Tongue (tissue), 2 donors: Measurements from ENCODE around the gene BCAS1. TPM values are rescaled to one million over a fixed set of nuclear protein-coding genes. Genes with fewer than 3 reads are reported as not detected.
"Not testable (repeated sequence)": the region's sequence is repeated elsewhere in the genome, so short reads cannot be mapped to it uniquely, and the experiment has no call there.

Experiments used
- DNase-seq: peaks from one replicate; pipeline ENCODE4 v3.0.0-alpha.2; 2015
- total RNA-seq: library from RNA; depleted of rRNA; stranded (reverse); fragments of >200 nt; gene quantifications from one replicate; pipeline ENCODE4 v1.2.3, GENCODE V29; 2014

BCAS1 gene
- total RNA-seq, 1 donor from 2014 or later: 2.4 TPM

DNA sequence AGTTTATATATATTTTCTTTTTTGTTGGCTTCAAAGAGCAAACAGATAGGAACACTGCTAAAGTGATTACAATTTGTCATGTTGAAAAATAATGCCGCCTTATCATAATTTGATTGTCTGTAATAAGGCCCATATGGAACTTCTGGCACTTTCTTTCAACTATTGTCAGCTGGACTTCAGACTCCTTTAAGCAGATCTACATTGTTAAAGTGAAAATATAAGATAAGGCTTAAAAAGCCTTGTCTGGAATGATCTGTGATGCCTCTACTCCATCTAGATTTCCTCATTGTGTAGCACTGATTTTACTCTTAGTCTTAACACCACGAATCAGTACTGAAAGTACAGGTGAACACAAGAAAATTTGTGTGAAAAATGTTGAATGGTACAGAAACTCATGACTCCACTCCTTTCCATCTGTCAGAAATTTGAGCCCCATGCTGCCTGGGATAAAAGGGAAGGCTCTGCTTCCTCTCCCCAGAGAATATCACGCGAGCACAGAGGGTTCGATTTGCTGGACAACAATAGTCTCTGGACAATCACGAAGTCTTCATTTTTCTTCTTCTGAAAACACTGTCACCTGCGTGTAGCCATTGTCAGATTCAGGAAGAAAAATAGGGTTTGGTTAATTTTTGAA, 56.0 kb downstream of the BCAS1 start:
- no peak for DNase-seq

DNA sequence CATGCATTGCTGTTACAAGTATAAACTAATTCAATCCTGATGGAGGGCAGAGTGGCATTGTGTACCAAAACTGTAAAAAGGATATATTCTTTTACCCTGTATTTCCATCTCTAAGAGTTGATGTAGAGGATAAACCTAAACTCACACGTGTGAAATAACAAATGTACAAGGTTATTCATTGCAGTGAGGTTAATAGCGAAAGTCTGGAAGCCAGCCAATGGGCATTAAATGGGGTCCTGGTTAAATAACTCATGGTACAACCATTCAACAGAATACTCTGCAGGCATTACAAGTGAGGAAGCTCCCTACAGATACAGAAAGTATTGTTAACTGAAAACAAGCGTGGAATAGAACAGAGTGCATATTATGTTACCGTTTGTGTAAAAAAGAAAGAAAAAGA, 56.9 kb downstream of the BCAS1 start:
- no peak for DNase-seq

DNA sequence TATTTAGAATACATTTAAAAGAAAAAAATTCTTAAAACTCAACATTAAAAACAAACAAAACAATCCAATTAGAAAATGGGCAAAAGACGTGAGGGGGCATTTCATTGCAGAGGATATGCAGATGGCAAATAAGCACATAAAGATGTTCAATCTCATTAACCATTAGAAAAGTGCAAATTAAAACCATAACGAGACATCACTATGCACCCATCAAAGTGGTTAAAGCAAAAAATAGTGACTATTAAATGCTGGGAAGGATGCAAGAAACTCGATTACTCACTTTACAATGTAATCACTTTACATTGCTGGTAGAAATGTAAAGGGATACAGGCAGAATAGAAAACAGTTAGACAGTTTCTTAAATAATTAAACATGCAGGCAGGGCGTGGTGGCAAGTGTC, 59.0 kb downstream of the BCAS1 start:
- no peak for DNase-seq

DNA sequence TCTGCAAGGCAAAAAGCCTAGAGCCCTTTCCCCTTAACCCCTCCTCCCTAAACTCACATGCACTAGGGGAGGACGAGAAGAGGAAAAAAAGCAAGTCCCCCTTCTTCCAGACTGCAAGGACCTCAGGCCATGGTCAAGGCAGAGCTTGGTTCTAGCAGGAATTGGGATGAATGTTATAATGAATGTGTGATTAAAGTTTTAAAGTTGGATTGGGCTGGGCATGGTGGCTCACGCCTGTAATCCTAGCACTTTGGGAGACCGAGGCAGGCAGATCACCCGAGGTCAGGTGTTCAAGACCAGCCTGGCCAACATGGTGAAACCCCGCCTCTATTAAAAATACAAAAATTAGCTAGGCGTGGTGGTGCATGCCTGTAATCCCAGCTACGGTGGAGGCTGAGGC, 64.2 kb downstream of the BCAS1 start:
- not testable (repeated sequence) for DNase-seq

DNA sequence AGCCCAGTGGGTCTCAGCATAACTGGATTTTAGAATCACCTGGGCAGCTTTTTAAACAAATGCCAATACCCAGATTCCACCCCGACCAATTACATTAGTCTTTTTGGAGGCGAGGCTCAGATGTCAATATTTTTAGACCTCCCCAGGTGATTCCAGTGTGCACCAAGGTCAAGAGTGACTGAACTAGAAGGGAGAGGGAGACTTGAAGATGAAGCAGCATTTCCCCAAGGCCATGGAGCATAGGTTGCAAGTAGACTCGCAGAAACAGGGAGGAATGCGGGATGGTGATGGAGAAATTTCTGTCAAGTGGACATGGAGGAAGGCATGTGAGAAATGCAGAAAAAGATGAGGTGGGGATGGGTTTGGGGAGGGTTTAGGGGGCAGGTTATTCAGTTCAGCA, 64.9 kb downstream of the BCAS1 start:
- DNase-seq: no peak

DNA sequence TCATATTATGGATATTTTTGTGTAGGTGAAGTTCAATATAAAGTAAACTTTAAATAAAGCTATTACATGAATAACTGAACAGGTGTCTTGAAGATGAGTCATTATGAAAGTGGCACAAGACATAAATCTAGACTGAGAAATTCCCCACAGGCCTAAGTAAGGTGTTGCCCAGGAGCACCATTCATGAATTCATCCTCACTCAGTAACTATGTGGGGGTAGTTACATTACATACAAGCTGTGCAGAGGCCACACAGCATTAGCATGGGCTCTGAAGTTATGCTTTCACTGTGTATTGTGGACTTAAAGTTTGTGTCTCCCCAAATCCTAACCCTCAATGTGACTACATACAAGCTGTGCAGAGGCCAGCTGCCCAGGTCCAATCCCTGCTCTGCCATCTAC, 65.9 kb downstream of the BCAS1 start:
- DNase-seq: no peak

DNA sequence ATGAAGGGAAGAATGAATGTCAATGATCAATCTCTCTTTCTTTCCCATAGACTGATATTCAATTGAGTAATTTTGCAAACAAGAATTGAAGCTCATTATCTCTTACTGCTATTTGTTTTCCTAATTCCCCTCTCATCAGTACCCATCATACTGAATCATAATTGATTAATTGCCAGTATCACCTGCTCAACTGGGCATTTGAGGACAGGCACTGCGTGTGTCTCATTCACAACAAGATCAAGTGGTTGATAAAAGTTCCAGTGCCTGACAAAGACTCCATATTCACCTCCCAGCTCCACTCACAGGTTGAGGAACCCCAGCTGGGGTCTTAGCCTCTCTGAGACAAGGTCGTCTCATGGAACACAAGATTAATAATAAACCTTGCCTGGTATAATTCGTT, 67.7 kb downstream of the BCAS1 start:
- no peak for DNase-seq

DNA sequence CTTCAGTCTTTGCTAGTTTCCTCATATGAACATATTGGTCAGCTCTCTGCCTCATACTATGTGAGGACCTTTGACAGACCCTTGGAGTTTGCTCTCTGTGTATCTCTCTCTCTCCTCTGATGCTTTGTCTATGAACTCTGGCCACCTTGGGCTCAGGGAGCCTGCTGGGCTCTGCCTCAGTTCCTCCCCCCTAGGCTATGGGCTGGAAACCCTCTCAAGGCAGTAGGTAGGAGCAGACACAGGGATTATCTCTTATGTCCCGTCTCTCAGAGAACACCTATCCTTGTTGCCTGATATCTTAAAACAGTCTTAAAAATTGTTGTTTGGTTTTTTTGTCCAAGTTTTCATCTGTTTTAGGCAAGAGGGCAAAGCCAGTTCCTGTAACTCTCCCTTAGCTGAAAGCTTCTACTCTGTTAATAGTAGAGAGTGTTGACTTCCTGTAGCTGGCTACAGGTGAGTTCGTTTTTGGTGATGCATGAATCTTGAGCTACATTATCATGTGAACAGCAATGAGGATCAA, 68.3 kb downstream of the BCAS1 start:
- no peak for DNase-seq

DNA sequence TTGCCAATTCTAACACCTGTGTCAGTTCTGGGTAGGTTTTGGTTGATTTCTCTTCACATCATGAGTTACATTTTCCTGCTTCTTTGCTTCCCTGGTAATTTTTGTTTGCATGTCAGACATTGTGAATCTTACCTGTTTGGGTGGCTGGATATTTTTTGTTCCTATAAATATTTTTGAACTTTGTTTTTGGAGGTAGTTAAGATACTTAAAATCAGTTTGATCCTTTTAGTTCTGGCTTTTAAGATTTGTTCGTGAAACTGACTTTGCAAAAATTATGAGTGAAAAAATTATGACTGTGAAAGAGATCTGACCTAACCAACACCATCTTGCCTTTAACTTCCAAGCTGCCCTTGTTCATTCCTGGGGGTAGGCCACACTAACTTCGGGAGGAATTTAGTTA, 69.5 kb downstream of the BCAS1 start:
- no peak for DNase-seq

DNA sequence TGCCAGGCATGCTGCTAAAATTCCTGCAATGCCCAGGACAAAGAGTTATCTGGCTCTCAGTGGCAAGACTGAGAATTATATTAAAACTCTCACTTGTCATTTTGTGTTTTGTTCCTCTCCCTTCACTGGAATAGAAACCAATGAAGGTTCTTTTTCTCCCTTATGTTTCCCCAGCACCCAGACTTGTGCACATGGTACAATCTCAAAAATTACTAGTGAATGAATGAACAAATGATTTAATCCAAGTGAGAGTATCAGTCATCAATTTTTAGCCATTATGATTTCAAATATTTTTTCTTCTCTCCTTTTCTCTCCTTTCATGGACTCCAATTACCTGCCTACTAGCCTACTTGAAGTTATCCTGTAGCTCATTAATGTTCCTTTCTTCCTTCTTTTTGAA, 70.1 kb downstream of the BCAS1 start:
- no peak for DNase-seq

DNA sequence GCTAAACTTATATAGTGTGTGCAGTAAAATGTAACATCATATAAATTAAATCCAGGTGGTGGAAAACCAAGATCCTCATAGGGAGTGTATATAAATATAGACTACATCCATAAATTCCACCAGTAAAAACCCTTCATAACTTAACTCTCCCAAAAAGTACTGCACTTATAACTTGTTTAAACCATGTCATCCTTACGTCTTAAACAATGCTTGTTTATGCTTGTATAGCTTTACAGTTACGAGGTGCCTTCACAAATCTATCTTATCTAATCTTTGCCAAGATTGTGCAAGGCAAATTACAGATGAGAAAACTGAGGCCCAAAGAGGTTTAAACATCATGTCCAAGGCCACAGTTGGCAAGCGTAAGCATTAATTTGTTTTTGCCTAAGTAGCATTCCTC, 71.3 kb downstream of the BCAS1 start:
- no peak for DNase-seq

DNA sequence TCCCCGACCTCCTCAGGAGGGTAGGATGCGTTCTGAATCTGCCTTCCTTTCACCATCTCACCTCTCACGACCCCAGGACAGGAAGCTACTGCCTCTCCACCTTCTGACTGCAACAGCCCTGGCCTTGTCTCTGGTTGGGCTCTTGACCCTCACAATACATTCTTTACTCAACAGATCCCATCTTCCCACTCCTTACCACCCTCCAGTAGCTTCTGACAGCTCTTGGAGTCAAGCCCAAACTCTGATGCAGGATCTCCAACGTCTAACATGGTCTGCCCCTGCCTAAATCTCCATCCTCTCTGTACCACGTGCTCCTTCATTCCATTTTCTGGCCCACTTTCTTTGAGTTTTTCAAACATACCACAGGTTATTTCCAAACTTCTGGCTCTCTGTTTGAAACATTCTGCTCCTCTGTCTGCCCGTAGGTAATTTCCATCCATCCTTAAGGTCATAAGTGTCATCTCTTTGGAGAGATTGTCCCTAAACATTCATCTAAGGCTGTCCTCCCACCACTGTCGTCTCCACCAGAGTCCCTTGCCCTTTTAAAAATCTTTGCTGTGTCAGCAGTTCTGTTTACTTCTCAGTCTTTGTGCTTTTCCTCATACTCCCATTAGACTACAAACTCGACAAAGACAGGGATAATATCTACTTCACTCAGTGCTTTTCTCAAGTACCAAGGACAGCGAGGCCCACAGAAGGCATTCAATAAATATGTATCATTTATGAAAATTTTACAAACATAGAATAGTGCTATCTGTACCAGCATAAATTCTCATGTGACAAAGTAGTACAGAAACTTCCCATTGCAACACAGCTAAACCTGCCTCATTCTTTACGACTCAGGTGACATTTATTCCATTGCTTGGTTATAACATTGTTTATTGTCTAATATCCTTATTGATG, 73.6 kb downstream of the BCAS1 start:
- DNase-seq: no peak

DNA sequence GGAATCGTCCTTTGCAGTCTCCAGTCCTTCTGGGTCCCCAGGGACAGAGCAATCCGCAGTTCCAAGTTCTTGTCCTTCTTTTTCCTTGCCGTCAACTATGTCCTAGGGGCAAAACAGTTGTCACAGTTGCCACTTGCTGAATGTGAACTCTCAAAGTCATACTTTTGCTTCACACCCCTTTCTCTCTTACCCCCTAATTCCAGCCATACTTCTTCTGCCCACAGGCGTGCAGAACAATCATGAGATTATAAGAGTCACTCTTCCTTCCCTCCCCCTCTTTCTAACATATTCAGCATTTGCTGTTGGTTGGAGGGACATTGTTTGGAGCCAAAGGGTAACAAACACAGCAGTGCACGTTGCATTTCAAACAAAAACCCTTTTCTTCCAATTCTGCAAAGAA, 74.4 kb downstream of the BCAS1 start:
- DNase-seq: no peak

DNA sequence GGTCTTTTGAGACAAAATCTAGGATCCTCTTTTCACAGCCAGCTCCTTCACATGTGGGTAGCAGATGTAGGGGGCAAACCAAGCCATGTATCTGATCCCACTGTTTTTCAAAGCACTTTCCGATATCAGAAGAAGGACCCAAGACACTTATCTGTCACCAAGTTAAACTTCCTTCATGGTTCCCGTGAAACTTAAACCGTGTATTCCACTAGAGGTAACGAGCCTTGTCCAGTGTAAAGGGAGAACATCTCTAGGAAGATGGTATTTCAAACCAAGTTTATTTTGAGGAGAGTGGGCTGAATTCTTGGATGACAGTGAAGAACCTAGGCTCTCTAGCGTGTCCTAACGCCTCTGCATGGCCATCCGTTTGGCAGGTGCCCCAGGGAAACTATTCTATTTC, 76.3 kb downstream of the BCAS1 start:
- no peak for DNase-seq

DNA sequence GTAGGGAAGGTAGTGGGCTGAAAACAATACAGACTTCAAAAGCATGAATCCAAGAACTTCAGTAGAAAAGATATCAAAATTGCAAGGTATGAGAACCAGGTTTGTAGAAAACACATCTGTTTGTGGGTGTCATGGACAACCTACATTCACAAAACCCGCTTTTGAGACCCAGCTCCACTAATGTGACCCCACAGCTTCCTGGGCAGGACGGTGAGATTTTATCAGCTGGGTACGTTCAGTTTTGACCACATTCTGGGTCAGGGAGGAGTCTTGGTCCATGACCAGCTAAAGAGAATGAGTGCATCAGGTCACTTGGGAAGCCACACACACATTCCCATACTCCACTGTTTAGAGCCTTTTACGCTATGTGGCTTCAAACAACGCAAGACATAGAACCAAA, 77.1 kb downstream of the BCAS1 start:
- DNase-seq: no peak

DNA sequence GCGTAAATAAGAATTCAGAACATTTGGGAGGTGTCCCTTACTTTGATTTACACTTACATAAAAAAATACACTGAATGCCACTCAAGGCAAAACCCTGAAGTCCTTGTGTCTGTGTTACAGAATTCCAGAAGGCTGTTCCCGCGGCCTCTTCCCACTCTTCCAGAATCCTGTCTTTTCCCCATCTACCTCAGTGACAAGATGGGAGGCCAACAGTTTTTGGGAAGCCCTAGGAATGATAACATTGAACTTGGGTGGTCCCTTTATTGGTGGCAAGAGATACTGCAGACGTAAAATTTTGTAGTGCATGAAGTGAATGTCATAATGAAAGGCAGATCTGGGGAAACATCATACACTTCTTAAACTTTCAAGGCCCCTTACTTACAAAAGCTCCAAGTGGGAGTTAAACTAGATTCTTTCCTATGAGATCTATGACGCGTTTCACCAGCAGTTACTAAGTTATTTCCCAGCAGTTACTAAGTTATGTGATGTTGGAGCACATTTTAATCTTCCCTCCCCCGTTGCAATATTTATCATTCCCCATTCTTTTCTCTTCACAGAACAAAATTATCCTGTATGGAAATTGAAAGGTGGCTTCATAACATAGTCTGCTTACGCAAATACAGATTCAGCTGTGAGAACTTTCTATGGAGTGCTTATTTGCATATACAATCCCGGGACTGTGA, 79.5 kb downstream of the BCAS1 start:
- DNase-seq: no peak

DNA sequence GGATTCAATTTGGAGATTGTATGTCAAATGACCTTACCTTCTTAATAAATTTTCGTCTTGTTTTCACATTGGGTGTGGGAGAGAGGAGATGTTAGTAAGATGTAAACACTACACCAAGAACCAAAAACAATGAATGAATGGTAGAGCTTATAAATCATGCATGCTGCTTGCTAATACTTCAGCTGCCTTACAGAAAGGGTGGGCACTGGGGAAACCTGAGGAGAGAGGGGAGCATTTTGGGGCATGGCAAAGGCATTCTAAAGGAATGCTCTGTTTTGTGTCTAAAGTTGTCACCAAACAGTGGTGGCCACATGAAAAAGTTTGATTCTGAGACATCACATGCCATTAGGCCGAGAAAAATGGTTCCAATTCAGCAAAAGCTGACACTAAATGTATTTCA, 80.4 kb downstream of the BCAS1 start:
- no peak for DNase-seq

DNA sequence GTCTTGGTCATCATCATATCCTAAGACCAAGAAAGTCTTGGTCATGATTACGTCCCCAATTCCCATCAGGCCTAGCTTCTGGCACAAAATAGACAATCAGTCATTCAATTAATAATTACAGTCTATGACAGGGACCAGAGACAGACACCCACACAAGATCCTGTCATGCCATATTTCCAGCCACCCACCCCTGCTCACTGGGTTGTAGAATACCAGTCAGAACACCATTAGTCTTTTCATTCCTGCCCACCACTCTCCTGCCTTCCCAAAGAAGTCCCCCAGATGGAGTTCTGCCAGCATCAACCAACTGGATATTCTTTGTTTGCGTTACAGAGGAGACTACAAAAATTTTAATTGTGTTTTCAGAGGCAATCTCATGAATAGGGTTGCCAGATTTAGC, 81.0 kb downstream of the BCAS1 start:
- DNase-seq: no peak

DNA sequence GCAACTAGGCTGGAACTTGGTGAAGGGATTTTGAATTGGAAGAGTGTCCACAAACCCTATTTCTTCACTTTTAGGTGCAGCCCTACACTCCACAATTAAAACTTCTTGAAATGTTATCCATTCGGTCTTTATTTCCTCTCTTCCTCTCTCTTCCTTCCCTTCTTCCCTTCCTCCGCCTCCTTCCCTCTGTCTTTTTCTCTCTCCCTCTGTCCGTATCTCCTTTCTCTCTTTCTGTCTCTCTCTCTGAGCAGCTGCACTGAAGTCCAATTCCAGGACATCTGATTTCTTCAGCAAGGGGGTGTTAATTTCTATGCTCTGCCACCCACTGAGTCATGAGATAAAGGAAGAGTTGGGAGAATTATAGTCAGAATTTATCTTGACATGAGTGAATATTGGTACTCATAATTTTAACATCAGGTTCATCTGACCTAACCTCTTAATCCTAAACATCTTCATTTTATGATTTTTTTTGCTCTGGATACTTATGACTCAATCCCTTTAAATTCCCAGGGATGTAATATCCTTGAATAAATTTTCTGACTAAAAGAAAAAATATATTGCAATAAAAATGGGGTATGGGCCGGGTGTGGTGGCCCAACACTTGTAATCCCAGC, 84.2 kb downstream of the BCAS1 start:
- DNase-seq: no peak

DNA sequence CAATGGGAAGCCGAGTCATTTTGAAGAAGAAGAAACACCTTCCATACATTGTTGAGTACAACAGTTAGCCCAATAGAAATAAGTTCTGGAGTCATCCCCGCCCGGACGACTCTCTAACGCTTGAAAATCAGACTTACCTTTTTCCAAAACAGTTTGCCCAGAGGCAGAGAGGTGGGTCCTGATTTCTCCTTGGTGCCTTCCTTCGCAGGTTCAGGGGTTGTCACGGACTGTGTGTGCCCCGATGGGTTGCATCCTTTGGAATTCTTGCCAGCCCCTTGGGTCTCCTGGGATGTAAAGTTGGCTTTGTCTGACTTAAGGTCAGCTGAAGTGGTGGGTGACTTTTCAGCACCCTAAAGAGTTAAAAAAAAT, 85.3 kb downstream of the BCAS1 start:
- DNase-seq: no peak

DNA sequence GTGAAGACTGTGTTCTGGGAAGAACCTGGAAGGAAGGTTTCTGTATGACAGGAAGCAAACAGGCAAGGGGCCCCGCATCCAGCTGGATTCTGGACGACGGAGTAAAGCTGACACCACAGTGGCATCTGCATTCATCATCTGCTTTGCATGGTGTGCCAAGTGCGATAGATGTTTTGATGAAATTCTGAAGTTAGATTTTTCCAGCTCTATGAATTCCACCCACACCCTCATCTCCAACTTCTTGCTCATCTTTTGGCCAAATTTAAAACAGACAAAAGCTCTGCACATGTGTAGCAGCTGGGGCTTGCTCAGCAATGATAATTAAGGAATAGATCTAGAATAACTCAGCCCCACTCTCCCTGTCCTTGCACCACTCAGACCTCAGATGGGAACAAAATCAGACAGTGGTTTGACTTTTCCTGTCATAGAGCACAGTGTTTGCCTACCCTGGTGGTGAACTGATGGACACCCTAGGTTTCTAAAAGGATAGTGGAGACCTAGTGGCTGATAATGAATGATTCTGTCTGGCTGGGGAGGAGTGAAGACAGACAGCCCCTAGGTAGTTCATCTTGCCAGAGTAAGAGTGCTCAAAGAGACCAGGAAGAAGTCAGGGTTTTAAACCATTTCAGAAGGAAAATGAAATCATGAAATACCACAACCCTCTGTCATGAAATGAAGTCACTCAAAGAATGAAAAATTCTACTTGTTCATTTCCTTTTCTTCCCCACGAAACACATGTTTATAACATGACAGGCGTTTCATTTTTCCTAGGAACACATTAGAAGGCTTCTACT, 85.8 kb downstream of the BCAS1 start:
- DNase-seq: peak; percentile 20

DNA sequence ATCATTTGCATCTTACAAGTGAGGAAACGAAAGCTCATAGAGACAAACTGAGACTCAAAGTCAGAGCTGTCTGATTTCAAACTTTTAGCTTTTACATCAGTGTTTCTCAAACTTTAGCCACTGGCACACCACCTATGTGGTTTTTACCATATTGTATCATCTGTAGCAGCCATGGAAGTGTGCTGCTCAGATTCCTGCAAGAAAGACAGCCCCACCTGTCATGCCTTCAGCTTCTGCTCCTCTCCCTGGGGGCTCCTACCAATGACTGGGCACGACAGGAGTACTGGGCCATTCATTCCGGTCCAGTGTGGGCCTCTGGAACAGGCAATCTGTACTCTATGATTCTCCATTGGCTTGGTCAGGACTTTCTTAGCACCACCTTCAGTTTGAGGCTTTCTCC, 87.0 kb downstream of the BCAS1 start:
- no peak for DNase-seq
